Central memory CD8-positive, alpha-beta T cell (primary cell): ENCODE measurements around the gene MPV17.

Source experiments
- ATAC-seq: fragments of 150-1000 bp; cut with Tn5 transposase; replicated peaks from 2 replicates; pipeline ENCODE4 v1.10.0; 2022; ENCODE audit warnings: mild to moderate bottlenecking, moderate FRiP score, moderate number of reproducible peaks; ENCODE audit not compliant: poor library complexity, severe bottlenecking; ENCODE audit errors: extremely low read depth
- DNase-seq, 2 donors: peaks; one replicate each; pipeline ENCODE4 v3.0.0; 2021; ENCODE audit warnings: low spot score in 2 of 2
- H3K27ac Mint-ChIP-seq: one replicate; pipeline ENCODE4 v1.8.0; 2022; ENCODE audit warnings: low read depth, mild to moderate bottlenecking, moderate library complexity, mixed read lengths
- H3K27me3 Mint-ChIP-seq: one replicate; pipeline ENCODE4 v1.8.0; 2022; ENCODE audit warnings: mixed read lengths
- H3K36me3 Mint-ChIP-seq: one replicate; pipeline ENCODE4 v1.8.0; 2022; ENCODE audit warnings: mild to moderate bottlenecking, moderate library complexity, mixed read lengths; ENCODE audit not compliant: insufficient read depth
- H3K4me1 Mint-ChIP-seq: one replicate; pipeline ENCODE4 v1.8.0; 2022; ENCODE audit warnings: mixed read lengths
- H3K4me3 Mint-ChIP-seq: one replicate; pipeline ENCODE4 v1.8.0; 2022; ENCODE audit warnings: mild to moderate bottlenecking, moderate library complexity, mixed read lengths
- H3K9me3 Mint-ChIP-seq: one replicate; pipeline ENCODE4 v1.8.0; 2022; ENCODE audit warnings: mixed read lengths

Gene MPV17

DNA sequence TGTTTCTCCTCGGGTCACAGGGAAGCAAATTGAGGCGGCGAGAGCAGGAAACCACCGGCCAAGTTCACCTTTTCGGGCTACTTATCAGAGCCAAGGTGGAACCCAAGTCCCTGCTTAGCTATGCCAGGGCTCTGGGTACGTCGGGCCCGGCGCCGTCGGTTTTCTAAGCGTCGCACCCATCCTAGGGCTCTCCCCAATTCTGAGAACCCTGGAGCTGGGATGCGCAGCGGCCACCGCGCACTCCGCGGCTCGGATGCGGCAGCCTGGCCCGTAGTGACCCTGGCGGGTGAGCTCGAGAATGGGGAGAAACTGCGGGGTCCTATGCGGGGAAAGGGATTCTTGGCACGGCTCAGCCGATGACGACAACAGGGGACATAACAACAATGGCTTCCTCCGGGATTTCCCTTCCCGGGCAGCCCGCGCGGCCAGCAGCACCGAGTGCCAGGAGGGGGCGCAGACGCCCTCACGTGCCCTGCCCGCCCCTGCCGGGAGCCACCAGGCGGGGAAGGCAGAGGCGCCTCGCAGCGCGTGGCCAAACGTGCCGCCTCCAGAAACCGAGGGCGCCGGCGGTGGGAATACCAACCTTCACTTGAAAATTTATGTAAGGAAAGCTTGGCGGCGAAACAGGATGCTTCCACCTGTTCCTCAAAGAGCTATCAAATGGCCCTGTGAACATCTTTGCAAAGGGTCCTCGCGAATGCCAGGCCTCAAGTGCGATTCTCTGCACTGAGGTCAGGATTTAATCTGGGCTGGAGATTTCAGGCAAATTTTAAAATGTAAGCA is 58.0 kb downstream of the MPV17 start:
- no peaks in the 10 kb centered on the region for H3K9me3 Mint-ChIP-seq
- peak; percentile 33 to 41 for DNase-seq
- H3K27ac Mint-ChIP-seq = no peak overlapping the region
- peaks cover 41% of the 10 kb centered on the region for H3K27me3 Mint-ChIP-seq
- ATAC-seq = peak; percentile 72
- no peaks in the 10 kb centered on the region for H3K36me3 Mint-ChIP-seq
- H3K4me1 Mint-ChIP-seq = peaks cover 26% of the 10 kb centered on the region
- peak overlapping the region; percentile 85 for H3K4me3 Mint-ChIP-seq

DNA sequence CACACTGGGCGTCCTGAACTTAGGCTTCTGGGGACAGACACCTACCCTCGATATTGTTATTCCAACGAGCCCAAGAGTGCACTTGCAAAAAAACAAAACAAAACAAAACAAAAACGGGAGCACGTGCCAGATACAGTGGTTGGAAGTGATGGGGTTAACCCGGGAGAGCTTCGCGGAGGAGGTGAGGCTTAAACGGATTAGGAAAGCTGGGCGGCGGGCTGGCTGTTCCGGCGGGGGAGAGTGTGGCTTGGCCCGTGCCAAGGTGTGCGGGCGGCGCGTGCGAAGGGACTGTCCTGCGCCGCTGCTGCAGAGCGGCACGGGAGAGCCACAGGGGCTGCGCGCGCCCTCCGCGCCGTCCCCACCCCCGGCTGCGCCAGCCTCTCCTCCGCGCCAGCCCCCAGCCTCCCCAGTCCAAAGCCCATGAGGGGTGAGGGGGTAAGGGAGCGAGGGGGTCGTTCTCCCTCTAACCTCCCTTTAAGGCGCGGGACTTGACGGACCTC is 58.6 kb downstream of the MPV17 start:
- H3K9me3 Mint-ChIP-seq = no peaks in the 10 kb centered on the region
- no peaks in the 10 kb centered on the region for H3K36me3 Mint-ChIP-seq
- peaks cover 26% of the 10 kb centered on the region for H3K4me1 Mint-ChIP-seq
- ATAC-seq = peak; percentile 39
- peak overlapping the region; percentile 85 for H3K4me3 Mint-ChIP-seq
- peaks cover 47% of the 10 kb centered on the region for H3K27me3 Mint-ChIP-seq
- DNase-seq = no peak
- no peak overlapping the region for H3K27ac Mint-ChIP-seq

DNA sequence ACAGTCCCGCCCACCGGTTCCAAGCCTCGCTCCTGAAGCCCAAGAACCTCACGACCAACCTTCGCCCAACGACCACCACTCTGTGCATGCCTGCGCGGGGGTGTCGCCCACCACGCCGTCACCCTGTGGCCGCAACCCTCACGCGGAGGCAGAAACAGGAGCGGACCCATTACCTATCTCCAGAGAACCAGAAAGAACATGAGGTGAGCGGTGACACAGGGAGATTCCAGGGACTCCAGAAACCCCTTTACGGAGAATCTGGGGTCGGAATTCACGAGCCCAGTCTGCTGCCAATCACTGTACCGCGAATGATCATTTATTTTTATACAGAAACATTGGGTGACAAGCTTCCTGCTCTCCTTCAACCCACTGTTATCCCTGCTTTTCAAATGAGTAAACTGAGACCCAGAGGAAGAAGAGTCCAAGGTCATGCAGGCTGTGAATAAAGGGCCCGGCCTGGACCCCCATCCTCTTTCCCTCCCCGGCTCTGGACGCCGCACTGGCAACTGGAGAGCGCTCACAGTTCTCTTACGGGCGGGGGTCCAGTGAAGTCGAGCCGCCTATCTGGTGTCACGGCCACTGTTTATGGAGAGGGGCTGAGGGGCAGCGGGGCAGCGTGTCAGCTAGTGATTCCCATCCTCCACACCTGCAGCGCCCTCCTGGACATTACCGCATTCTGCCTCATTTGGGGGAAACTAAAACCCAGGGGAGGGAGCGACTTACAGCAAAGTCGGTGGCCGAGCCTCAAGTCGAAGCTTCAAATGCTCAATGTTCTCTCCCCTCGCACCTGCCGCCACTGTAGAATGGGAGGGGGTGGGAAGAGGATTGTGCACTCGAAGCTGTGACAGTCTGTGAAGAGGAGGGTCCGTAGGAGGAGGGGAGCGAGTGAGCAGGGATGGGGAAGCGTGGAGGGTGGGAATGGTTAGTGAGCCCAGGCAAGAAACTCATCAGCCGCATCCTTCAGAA is 59.3 kb downstream of the MPV17 start:
- Mint-ChIP-seq H3K4me1 (peaks cover 26% of the 10 kb centered on the region), H3K9me3 (no peaks in the 10 kb centered on the region), H3K27me3 (peaks cover 54% of the 10 kb centered on the region), H3K4me3 (peak overlapping the region; percentile 85), H3K36me3 (no peaks in the 10 kb centered on the region), H3K27ac (peak overlapping the region; percentile 16)
- DNase-seq (no peak), ATAC-seq (no peak)

DNA sequence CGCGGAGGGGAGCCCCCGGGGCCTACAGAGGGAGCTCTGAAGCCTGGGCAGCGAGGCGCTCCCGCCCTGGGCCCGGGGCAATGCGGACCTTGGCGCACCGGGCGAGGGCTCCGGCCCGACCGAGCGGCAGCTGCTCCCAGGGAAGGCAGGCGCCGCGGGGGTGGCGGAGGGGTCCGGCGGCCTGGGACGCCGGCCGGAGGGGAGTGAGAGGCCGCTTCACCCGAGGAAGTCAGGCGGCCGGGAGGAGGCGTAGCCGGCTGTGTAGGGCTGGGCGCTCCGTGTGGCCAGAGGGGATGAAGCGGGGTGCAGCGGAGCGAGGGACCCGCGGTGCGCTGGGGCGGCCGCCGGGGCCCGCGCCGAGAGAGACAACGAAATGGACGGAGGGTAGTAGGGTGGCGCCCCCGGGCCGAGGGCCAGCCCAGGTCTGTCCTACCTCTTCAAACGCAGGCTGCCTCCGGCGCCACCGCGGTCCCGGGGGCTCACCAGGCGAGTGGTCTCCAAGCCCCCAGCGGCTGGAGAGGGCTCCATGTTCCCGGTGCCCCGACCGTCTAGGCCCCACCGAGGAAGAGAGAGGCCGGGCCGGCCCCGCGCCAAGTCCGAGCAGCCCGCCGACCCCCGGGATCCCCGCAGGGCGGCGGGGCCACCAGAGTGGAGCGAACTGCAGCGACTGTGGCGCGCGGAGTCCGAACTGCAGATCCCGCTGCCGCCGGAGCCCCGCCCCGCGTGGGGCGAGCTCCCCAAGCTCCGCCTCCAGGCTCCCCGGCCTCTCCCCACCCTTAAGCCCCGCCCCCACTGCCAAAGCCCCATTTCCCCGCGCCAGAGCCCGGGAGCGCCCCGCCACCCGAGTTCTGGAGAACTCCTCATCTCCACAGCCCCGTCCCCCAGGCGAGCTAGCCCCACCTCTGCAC is 60.3 kb downstream of the MPV17 start, which contains the start of gene SLC30A3:
Gene SLC30A3, minus strand, starts transcription at position 669 of the 908 bp plus-strand sequence. Its CDS starts 141 bp downstream, at position 528.
- Mint-ChIP-seq H3K27me3 (peaks cover 64% of the 10 kb centered on the region), H3K4me3 (peak within 1 kb of the TSS; percentile 85), H3K36me3 (no peaks in the 10 kb centered on the region), H3K4me1 (peaks cover 26% of the 10 kb centered on the region), H3K27ac (peak within 1 kb of the TSS; percentile 16), H3K9me3 (no peaks in the 10 kb centered on the region)
- DNase-seq = no peak
- no peak for ATAC-seq

DNA sequence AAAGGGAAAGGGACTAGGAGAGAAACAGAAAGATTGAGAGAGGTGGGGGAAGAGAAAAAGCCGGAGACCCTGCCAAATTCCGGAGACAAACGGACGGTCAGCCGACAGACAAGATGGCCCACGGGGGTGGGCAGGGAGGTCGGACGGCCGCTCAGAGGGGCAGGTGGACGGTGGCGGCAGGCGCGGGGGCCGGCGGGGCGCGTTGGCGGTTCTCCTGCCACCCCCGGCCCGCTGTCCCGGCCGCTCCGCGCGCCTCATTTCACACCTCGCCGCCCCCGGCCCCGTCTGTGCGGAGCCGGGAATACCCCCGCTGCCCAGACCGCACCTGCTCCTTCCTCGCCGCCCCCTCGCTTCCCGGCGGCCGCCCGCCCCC is 61.0 kb downstream of the MPV17 start:
- no peaks in the 10 kb centered on the region for H3K36me3 Mint-ChIP-seq
- H3K27me3 Mint-ChIP-seq = peaks cover 71% of the 10 kb centered on the region
- no peak overlapping the region for H3K27ac Mint-ChIP-seq
- H3K9me3 Mint-ChIP-seq = no peaks in the 10 kb centered on the region
- peak overlapping the region; percentile 50 for H3K4me3 Mint-ChIP-seq
- H3K4me1 Mint-ChIP-seq = peaks cover 26% of the 10 kb centered on the region
- DNase-seq (no peak), ATAC-seq (no peak)

DNA sequence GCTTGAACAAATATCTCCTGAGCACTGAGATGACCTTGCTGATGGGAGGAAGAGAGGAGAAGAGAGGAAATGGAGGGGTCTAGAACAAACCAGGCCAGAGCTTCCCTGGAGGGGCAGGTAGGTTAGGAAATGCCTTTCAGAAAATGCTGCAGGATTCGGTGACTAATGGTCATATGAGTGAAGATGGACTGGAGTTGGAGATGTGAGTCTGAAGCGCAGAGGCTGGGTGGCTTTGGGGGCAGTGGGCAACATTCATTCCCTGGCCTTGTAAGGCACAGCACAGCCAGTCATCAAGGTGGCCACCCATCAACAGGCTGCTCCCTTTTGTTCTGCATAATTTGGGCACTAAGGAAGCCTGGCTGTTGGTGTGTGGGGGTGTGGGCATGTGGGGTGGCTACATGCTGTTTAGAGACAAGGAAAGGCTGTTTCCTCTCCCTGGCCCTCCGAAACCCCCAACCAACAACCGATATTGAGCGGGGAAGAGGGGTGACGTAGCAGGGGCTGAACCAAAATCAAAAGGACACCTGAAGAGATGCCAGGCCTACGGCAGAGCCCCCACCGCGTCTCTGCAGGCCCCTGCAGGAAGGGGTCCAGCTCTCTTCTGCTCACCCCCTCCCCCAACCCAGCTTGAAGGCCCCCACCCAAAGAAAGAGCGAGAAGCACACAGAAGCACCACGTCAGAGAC is 61.5 kb downstream of the MPV17 start:
- no peak overlapping the region for H3K27ac Mint-ChIP-seq
- H3K27me3 Mint-ChIP-seq = peaks cover 76% of the 10 kb centered on the region
- no peaks in the 10 kb centered on the region for H3K9me3 Mint-ChIP-seq
- peak overlapping the region; percentile 50 for H3K4me3 Mint-ChIP-seq
- ATAC-seq (no peak), DNase-seq (no peak)
- H3K4me1 Mint-ChIP-seq = peaks cover 26% of the 10 kb centered on the region
- H3K36me3 Mint-ChIP-seq = no peaks in the 10 kb centered on the region
